ENCODE data around the gene MAPK7.

GRCh38 chr17:19361944-19362276, 16.4 kb upstream of the MAPK7 start:
- no peak for TF ChIP-seq GATA2 (IDR thresholded peaks at IDR 0.05; ENCODE audit: low read depth, low read length)
- no peak for TF ChIP-seq GATA3 (IDR thresholded peaks at IDR 0.05; ENCODE audit: low read depth, low read length)
